EL (cell line): ENCODE results near the gene C4B.
"Not testable (repeated sequence)": the region's sequence is repeated elsewhere in the genome, so short reads cannot be mapped to it uniquely, and the experiment has no call there.

Experiments used
- DNase-seq: peaks from one replicate; pipeline ENCODE4 v3.0.0-alpha.2; 2016

Gene C4B

GRCh38 chr6:31981744-31982143 is 32.9 kb upstream of the C4B start, which contains the start of gene C4A:
Gene C4A (plus strand): TSS chr6:31982057. CDS start chr6:31982108, 51 bp downstream.
- not testable (repeated sequence) for DNase-seq

GRCh38 chr6:31989363-31989762 is 25.2 kb upstream of the C4B start:
- not testable (repeated sequence) for DNase-seq

DNA sequence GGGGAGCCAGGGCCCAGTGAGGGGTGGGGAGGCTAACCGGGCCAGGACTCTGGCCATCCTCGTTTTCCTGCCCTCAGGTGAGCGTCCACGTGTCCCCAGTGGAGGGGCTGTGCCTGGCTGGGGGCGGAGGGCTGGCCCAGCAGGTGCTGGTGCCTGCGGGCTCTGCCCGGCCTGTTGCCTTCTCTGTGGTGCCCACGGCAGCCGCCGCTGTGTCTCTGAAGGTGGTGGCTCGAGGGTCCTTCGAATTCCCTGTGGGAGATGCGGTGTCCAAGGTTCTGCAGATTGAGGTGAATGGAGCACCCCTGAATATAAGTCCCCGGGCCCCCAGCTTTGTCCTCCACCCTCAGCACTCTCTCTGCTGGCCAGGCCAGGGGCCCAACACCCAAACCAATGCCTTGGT is 20.2 kb upstream of the C4B start:
- not testable (repeated sequence) for DNase-seq

- not testable (repeated sequence) for DNase-seq
Measured at GRCh38 chr6:31996385-31996784, 18.2 kb upstream of the C4B start.

DNA sequence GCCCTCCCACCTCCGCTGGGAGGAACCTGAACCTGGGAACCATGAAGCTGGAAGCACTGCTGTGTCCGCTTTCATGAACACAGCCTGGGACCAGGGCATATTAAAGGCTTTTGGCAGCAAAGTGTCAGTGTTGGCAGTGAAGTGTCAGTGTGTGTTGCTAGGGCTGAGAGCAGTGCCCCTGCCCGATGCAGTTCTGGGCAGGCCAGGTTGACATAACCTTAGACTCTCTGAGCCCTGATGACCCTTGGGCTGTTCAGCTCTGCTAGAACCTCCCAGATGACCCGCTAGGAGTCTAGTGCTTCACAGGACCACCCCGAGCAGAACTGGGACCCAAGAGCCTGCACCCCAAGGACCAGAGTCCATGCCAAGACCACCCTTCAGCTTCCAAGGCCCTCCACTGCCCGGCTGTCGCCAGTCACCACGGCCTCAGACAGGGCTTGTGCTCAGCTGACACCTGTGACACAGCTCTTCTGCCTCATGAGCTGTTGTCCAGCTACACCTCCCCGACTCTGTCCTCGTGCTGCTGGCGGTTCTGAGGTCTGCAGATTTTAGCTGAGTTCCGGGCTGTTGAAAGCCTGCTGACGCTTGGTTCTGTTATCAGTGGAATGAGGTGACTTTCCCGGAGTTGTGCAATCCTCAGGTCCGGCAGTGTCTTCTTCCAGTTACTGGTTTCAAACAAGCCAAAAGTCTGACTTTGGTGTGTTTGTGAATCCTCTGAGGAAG is 11.9 kb upstream of the C4B start:
- DNase-seq: not testable (repeated sequence)

DNA sequence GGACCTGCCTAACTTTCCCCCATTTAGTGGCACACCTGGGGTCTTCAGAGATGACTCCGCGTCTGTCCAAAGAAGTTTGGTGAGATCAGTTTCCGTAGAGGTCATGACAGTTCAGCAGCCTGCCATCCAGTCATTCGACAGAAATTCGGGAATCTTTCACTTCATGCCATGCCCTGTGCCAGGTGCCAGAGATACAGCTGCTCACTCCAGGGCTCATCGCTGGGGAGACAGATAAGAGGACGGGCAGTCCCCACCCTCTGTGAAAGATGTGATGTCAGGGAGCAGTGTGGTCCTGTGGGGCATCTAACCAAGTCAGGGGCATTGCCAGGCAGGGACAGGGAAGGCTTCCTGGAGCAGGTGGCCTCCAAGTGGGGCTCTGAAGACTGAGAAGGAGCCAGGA is 11.3 kb upstream of the C4B start:
- DNase-seq: not testable (repeated sequence)

- not testable (repeated sequence) for DNase-seq
Measured at GRCh38 chr6:32004393-32004792, 10.2 kb upstream of the C4B start.

DNA sequence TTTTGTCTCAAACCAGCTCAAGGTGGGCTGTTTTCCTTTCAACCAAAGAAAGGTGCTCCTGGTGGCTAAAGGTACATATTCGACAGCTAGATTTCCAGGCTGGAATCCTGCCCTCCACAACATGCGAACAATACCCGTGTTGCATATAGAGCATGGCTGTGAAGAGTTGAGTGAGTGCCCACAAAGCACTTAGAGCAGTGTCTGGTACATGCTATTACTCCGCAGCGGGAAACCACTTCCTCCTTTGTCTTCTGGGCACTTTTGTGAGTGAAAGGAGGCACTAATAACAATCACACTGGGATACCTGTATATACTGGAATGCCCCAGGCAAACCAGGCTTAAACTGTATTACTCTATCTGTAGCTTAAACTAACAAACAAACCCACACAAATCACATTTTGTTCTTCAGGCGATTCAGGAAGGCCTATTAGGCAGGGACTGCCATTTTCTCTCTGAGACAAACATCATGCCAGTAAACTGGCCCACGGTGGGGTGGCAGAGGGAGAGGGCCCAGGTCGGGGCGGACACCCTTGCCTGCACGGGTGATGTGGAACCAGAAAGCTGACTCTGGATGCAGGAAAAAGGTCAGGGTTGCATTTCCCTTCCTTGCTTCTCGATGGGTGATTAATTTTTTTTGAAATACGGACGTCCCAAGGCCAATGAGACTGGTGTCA is 9.6 kb upstream of the C4B start:
- DNase-seq: not testable (repeated sequence)

GRCh38 chr6:32005538-32005880 is 9.1 kb upstream of the C4B start:
- DNase-seq: not testable (repeated sequence)

GRCh38 chr6:32005991-32006529 is 8.5 kb upstream of the C4B start:
- DNase-seq: not testable (repeated sequence)

GRCh38 chr6:32007086-32007485 is 7.5 kb upstream of the C4B start:
- not testable (repeated sequence) for DNase-seq

- DNase-seq: not testable (repeated sequence)
Measured at GRCh38 chr6:32008037-32008436, 6.6 kb upstream of the C4B start.

DNA sequence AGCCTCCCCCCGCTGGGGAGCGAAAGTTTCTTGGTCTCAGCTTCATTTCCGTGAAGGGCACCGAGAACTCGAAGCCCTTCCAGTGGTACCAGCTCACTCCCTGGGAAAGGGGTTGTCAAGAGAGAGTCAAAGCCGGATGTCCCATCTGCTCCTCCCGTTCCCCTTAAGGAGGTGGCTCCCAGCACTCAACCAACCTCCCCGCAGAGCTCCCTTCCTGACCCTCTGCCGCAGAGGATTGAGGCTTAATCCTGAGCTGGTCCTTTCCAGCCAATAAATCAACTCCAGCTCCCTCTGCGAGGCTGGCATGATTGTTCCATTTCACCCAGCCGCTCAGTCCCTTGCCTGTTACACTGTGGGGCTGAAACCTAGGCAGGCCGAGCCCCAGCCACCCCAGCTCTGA is 6.0 kb upstream of the C4B start:
- DNase-seq: not testable (repeated sequence)

- DNase-seq: not testable (repeated sequence)
Measured at GRCh38 chr6:32009537-32009936, 5.1 kb upstream of the C4B start.

GRCh38 chr6:32010856-32011530 is 3.6 kb upstream of the C4B start:
- not testable (repeated sequence) for DNase-seq

DNA sequence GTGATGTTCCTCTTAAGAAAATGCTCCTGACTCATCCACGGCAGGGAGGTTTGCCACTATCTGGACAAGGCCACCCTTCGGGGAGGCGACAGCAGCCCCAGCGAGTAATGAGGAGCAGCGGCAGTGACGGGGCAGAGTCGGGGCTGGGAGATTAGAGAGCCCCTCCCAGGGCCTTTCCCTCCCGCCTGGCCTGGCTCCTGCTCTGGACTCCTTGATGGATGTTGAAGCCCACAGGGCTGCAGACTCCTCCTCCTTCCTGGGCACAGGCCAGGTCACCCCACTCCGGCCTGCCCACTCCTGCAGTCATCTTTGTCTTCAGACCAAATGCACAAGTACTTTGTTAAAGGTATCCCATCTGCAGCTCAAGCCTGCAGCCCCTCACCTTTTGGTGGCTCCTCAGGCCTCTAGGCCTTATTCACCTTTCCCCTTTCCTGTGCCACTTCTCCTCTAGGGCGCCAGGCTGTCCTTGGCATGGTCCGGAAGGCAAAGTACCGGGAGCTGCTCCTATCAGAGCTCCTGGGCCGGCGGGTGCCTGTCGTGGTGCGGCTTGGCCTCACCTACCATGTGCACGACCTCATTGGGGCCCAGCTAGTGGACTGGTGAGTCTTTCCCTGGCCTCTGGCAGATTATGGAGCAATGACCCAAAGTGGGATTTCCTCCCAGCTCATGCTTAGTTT is 1.5 kb upstream of the C4B start:
- DNase-seq: not testable (repeated sequence)

DNA sequence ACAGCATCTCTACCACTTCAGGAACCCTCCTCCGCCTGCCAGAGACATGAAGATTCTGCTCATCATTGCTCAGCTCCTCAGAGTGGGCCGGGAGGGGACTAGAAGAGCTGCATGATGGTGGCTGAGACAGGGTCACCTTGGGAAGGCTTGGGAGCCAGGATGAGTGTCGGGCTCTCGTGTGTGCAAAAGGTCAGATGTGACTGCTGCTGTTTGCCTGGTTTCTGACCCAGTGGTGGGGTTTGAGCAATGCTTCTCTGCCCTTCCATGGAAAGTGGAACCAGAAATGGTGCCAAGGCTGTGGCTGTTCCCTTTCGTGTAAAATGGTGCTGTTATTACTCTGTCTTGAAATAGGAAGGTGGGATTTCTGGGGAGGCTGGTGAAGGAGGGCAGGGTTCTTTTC is 857 bp upstream of the C4B start:
- not testable (repeated sequence) for DNase-seq

- not testable (repeated sequence) for DNase-seq
Measured at GRCh38 chr6:32022100-32022499, 7.5 kb downstream of the C4B start.

GRCh38 chr6:32028631-32029030 is 14.0 kb downstream of the C4B start:
- DNase-seq: not testable (repeated sequence)

DNA sequence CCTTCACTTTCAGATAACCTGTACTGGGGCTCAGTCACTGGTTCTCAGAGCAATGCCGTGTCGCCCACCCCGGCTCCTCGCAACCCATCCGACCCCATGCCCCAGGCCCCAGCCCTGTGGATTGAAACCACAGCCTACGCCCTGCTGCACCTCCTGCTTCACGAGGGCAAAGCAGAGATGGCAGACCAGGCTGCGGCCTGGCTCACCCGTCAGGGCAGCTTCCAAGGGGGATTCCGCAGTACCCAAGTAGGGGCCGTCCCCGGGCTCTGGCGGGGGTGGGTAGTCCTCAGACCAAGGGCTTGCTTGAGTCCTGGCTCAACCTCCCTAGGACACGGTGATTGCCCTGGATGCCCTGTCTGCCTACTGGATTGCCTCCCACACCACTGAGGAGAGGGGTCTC is 15.0 kb downstream of the C4B start:
- not testable (repeated sequence) for DNase-seq

DNA sequence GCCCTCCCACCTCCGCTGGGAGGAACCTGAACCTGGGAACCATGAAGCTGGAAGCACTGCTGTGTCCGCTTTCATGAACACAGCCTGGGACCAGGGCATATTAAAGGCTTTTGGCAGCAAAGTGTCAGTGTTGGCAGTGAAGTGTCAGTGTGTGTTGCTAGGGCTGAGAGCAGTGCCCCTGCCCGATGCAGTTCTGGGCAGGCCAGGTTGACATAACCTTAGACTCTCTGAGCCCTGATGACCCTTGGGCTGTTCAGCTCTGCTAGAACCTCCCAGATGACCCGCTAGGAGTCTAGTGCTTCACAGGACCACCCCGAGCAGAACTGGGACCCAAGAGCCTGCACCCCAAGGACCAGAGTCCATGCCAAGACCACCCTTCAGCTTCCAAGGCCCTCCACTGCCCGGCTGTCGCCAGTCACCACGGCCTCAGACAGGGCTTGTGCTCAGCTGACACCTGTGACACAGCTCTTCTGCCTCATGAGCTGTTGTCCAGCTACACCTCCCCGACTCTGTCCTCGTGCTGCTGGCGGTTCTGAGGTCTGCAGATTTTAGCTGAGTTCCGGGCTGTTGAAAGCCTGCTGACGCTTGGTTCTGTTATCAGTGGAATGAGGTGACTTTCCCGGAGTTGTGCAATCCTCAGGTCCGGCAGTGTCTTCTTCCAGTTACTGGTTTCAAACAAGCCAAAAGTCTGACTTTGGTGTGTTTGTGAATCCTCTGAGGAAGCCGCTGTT is 20.9 kb downstream of the C4B start:
- DNase-seq: not testable (repeated sequence)

GRCh38 chr6:32037136-32037535 is 22.5 kb downstream of the C4B start:
- DNase-seq: not testable (repeated sequence)
